ENCODE data around the gene FAM110A. TPM values are rescaled to one million over a fixed set of nuclear protein-coding genes. Genes with fewer than 3 reads are reported as not detected.
"Not testable (repeated sequence)": the region's sequence is repeated elsewhere in the genome, so short reads cannot be mapped to it uniquely, and the experiment has no call there.

FAM110A gene
- total RNA-seq, 1 donor from 2014 or later = 7.1 TPM

DNA sequence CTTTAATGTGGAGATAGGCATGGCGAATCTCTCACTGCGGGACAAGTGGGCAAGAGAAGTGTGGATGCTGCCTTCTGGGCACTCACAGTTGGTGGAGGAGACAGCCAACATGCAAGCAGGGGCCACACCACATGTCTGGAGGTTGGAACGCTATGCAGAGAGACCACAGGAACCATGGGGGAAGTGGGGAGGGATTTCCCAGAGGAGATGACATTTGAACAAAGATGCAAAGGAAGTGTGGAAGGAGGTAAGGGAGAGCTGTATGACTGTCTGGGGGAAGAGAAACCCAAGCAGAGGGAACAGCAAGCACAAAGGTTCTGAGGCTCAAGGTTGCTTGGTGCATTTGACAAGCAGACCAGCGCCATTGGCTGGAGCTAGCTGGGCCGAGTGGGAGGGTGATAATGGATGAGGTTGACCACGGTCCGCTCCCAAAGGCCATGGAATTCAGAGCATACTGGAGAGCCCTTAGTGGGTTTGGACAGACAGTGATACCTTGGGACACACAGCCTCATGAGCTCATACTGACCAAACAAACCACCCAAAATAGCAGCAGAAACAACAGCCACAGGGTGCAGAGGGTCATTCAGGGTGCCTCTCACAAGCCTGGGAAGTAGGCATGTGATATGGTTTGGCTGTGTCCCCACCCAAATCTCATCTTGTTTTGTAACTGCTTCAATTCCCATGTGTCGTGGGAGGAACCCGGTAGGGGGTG lies 7.6 kb upstream of the FAM110A start:
- DNase-seq (ENCODE audit: low read depth) = no peak

DNA sequence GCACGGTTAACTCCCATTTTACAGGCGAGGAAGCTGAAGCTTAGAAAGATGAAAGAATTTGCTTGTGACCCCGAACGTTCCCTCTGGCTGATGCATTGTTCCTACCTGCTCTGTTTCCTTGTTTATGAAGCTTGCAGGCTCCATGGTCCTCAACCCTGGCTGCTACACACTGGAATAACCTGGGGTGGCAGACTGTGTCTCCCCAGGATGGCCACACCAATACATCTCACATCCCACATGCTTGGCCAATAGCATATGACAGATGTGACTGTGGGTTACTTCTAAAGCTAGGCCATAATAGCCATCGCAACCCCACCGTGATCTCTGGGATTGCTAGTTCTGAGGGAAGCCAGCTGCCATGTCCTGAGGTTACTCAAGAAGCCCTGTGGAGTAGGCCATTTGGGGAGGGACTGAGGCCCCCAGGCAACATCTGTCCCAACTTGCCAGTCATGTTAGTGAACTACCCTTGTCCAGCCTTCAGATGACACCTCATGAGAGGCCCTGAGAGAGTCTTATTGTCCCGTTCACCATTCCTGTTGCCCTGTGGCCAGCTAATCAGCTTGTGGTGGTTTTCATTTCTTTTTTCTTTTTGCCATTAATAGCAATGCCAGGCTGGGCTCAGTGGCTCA lies 6.7 kb upstream of the FAM110A start:
- no peak overlapping the region for H3K4me3 ChIP-seq (ENCODE audit: low read depth, low read length)
- TF ChIP-seq, protein P1, sequence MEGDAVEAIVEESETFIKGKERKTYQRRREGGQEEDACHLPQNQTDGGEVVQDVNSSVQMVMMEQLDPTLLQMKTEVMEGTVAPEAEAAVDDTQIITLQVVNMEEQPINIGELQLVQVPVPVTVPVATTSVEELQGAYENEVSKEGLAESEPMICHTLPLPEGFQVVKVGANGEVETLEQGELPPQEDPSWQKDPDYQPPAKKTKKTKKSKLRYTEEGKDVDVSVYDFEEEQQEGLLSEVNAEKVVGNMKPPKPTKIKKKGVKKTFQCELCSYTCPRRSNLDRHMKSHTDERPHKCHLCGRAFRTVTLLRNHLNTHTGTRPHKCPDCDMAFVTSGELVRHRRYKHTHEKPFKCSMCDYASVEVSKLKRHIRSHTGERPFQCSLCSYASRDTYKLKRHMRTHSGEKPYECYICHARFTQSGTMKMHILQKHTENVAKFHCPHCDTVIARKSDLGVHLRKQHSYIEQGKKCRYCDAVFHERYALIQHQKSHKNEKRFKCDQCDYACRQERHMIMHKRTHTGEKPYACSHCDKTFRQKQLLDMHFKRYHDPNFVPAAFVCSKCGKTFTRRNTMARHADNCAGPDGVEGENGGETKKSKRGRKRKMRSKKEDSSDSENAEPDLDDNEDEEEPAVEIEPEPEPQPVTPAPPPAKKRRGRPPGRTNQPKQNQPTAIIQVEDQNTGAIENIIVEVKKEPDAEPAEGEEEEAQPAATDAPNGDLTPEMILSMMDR (IDR thresholded peaks at IDR 0.05; ENCODE audit: insufficient read depth, low read length, severe bottlenecking) = no peak
- FAIRE-seq (peak; percentile 93), DNase-seq (ENCODE audit: low read depth) (no peak)
- no peaks in the 10 kb centered on the region for H3K36me3 ChIP-seq (ENCODE audit: control insufficient read depth, insufficient read depth, low read length)
- H3K27me3 ChIP-seq (ENCODE audit: control insufficient read depth, insufficient read depth, low read length) = no peaks in the 10 kb centered on the region

More for the DNA sequence above, 7.6 kb upstream of the FAM110A start:
- FAIRE-seq = peak; percentile 18
- TF ChIP-seq, protein P1 (IDR thresholded peaks at IDR 0.05; ENCODE audit: insufficient read depth, low read length, severe bottlenecking) = no peak
- H3K36me3 ChIP-seq (ENCODE audit: control insufficient read depth, insufficient read depth, low read length) = no peaks in the 10 kb centered on the region
- no peaks in the 10 kb centered on the region for H3K27me3 ChIP-seq (ENCODE audit: control insufficient read depth, insufficient read depth, low read length)
- H3K4me3 ChIP-seq (ENCODE audit: low read depth, low read length) = no peak overlapping the region

DNA sequence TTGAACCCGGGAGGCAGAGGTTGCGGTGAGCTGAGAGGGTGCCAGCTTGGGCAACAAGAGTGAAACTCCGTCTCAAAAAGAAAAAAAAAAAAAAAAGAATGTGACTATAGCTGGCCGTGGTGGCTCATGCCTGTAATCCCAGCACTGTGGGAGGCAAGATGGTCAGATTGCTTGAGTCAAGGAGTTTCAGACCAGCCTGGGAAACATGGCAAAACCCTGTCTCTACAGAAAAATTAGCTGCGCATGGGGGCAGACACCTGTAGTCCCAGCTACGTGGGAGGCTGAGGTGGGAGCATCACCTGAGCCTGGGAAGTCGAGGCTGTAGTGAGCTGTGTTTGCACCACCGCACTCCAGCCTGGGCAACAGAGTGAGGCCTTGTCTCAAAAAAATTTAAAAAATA lies 5.5 kb upstream of the FAM110A start:
- not testable (repeated sequence) for DNase-seq (ENCODE audit: low read depth); H3K4me3 ChIP-seq (ENCODE audit: low read depth, low read length); H3K36me3 ChIP-seq (ENCODE audit: control insufficient read depth, insufficient read depth, low read length); FAIRE-seq; H3K27me3 ChIP-seq (ENCODE audit: control insufficient read depth, insufficient read depth, low read length)

DNA sequence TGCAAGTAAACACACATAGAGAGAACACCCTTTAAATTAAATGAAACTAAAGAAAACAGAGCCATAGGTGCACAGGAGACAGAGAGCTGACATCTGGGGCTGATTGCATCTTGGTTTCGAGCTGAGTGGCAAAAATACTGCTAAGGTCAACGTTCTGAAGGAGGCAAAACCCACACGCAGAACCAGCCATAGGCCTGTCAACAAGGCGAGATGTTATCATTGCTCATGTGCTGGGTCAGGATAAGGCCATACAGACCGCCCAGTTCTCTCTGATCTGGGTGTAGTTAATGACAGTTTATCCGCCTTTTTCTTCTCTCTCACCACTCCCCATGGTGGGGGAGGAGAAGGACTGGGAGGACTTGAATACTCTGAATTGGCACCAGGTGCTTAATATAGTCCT lies 4.5 kb upstream of the FAM110A start:
- DNase-seq (ENCODE audit: low read depth) (no peak), FAIRE-seq (peak; percentile 58)
- H3K36me3 ChIP-seq (ENCODE audit: control insufficient read depth, insufficient read depth, low read length) = no peaks in the 10 kb centered on the region
- H3K27me3 ChIP-seq (ENCODE audit: control insufficient read depth, insufficient read depth, low read length) = no peaks in the 10 kb centered on the region
- TF ChIP-seq, protein P1 (IDR thresholded peaks at IDR 0.05; ENCODE audit: insufficient read depth, low read length, severe bottlenecking) = no peak
- H3K4me3 ChIP-seq (ENCODE audit: low read depth, low read length) = no peak overlapping the region

DNA sequence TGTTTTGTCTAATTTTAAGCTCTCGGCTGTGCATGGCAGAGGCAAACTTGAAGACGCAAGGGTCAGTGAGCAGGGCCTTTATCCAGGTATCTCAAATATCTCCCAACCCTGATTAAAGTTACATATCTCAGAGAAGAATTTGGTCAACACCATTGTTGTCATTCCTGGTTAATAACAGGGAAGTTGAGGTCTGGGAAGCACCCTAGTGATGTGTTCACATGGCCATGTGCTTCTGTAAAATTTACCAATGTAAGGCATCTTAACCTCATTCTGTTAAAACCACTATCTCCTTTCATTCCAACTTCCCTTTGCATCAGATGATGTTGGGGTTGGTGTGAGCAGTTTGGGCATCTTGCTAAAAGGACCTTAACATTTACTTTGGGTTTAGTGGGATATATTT lies 4.0 kb upstream of the FAM110A start:
- DNase-seq (ENCODE audit: low read depth) (no peak), FAIRE-seq (no peak)
- H3K36me3 ChIP-seq (ENCODE audit: control insufficient read depth, insufficient read depth, low read length) = no peaks in the 10 kb centered on the region
- no peak overlapping the region for H3K4me3 ChIP-seq (ENCODE audit: low read depth, low read length)
- no peaks in the 10 kb centered on the region for H3K27me3 ChIP-seq (ENCODE audit: control insufficient read depth, insufficient read depth, low read length)
- TF ChIP-seq, protein P1 (IDR thresholded peaks at IDR 0.05; ENCODE audit: insufficient read depth, low read length, severe bottlenecking) = no peak

DNA sequence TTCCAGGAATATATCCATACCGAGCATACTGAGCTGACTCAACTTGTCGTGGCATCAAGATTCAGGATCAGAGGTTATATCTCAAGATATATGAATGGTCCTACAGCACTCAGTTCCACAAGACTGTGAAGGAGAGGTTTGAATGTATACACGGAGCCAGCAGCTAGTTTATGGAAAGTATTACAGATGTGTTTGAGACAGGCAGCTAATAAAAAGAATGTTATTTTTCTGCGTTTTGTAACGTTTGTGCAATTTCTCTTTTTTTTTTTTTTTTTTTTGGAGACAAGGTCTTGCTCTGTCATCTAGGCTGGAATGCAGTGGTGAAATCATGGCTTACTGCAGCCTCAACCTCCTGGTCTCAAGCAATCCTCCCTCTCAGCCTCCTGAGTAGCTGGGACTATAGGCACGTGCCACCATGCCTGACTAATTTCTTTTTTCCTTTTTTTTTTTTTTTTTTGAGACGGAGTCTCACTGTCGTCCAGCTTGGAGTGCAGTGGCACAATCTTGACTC lies 3.4 kb upstream of the FAM110A start:
- Histone ChIP-seq H3K36me3 (ENCODE audit: control insufficient read depth, insufficient read depth, low read length) (no peaks in the 10 kb centered on the region), H3K4me3 (ENCODE audit: low read depth, low read length) (no peak overlapping the region), H3K27me3 (ENCODE audit: control insufficient read depth, insufficient read depth, low read length) (no peaks in the 10 kb centered on the region)
- DNase-seq (ENCODE audit: low read depth) = no peak
- no peak for FAIRE-seq
- TF ChIP-seq, protein P1 (IDR thresholded peaks at IDR 0.05; ENCODE audit: insufficient read depth, low read length, severe bottlenecking) = no peak
